Activated B cell treated with CpG ODN at 0.5 μM for 24 hours (primary cell): Measurements from ENCODE around the gene EPS15. TPM values are rescaled to one million over a fixed set of nuclear protein-coding genes. Genes with fewer than 3 reads are reported as not detected.

Experiments used
- ATAC-seq: fragments of 200-7000 bp; cut with Tn5 transposase; one replicate; pipeline ENCODE4 v1.10.0; 2021; ENCODE audit warnings: low read depth, mild to moderate bottlenecking, moderate library complexity
- CTCF ChIA-PET: fragments of 350-600 bp; sonication (Branson Sonifier 250); formaldehyde crosslinking; loops from one replicate; lab custom pipeline; 2021; ENCODE audit warnings: antibody characterized with exemption; lab: Charles Lee
- POLR2A ChIA-PET: fragments of 350-600 bp; sonication (Branson Sonifier 250); formaldehyde crosslinking; loops from one replicate; lab custom pipeline; 2021; ENCODE audit warnings: antibody characterized with exemption; lab: Charles Lee
- DNase-seq: peaks from one replicate; pipeline ENCODE4 v3.0.0; 2022
- H3K27ac Mint-ChIP-seq: one replicate; pipeline ENCODE4 v1.8.0; 2020; ENCODE audit warnings: mixed read lengths
- H3K27me3 Mint-ChIP-seq: one replicate; pipeline ENCODE4 v1.8.0; 2021; ENCODE audit warnings: mixed read lengths
- H3K36me3 Mint-ChIP-seq: one replicate; pipeline ENCODE4 v1.8.0; 2021; ENCODE audit warnings: low read depth, mixed read lengths
- H3K4me1 Mint-ChIP-seq: one replicate; pipeline ENCODE4 v1.8.0; 2021; ENCODE audit warnings: mixed read lengths
- H3K4me3 Mint-ChIP-seq: one replicate; pipeline ENCODE4 v1.8.0; 2020; ENCODE audit warnings: mild to moderate bottlenecking, mixed read lengths
- H3K9me3 Mint-ChIP-seq: one replicate; pipeline ENCODE4 v1.8.0; 2020; ENCODE audit warnings: mixed read lengths
- intact Hi-C: fragments of 100-400 bp; cut with micrococcal nuclease; formaldehyde crosslinking; loops from one replicate; pipeline ENCODE4 v1.15.1; 2024
- total RNA-seq: library from RNA; stranded (reverse); gene quantifications from 2 replicates; pipeline ENCODE4 v1.2.3, GENCODE V29; 2022
- TF ChIP-seq, protein P1 (sequence below): fragments of 200-600 bp; IDR thresholded peaks from one replicate; pipeline ENCODE4 v1.8.0; 2022; ENCODE audit warnings: antibody characterized with exemption, mild to moderate bottlenecking

The EPS15 gene
- total RNA-seq, 1 donor from 2014 or later = 150 TPM

- ChIA-PET POLR2A (no interaction called here), CTCF (no interaction called here)
Measured at GRCh38 chr1:51425955-51426354, 93.1 kb downstream of the EPS15 start.

GRCh38 chr1:51425273-51425672 lies 93.8 kb downstream of the EPS15 start:
- TF ChIP-seq, protein P1, sequence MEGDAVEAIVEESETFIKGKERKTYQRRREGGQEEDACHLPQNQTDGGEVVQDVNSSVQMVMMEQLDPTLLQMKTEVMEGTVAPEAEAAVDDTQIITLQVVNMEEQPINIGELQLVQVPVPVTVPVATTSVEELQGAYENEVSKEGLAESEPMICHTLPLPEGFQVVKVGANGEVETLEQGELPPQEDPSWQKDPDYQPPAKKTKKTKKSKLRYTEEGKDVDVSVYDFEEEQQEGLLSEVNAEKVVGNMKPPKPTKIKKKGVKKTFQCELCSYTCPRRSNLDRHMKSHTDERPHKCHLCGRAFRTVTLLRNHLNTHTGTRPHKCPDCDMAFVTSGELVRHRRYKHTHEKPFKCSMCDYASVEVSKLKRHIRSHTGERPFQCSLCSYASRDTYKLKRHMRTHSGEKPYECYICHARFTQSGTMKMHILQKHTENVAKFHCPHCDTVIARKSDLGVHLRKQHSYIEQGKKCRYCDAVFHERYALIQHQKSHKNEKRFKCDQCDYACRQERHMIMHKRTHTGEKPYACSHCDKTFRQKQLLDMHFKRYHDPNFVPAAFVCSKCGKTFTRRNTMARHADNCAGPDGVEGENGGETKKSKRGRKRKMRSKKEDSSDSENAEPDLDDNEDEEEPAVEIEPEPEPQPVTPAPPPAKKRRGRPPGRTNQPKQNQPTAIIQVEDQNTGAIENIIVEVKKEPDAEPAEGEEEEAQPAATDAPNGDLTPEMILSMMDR = no peak
- no peaks in the 10 kb centered on the region for H3K27me3 Mint-ChIP-seq
- no peak for ATAC-seq
- DNase-seq = no peak
- intact Hi-C loops = no loop called here
- peaks cover 3% of the 10 kb centered on the region for H3K9me3 Mint-ChIP-seq
- peaks cover 23% of the 10 kb centered on the region for H3K4me1 Mint-ChIP-seq
- POLR2A ChIA-PET = no interaction called here
- CTCF ChIA-PET = no interaction called here
- peaks cover 80% of the 10 kb centered on the region for H3K36me3 Mint-ChIP-seq
- no peak overlapping the region for H3K4me3 Mint-ChIP-seq
- H3K27ac Mint-ChIP-seq = no peak overlapping the region

More at GRCh38 chr1:51425955-51426354, 93.1 kb downstream of the EPS15 start:
- TF ChIP-seq, protein P1 = no peak
- H3K36me3 Mint-ChIP-seq = peaks cover 74% of the 10 kb centered on the region
- intact Hi-C loops = no loop called here
- H3K27me3 Mint-ChIP-seq = no peaks in the 10 kb centered on the region
- ATAC-seq = no peak
- H3K4me1 Mint-ChIP-seq = peaks cover 24% of the 10 kb centered on the region
- no peak overlapping the region for H3K27ac Mint-ChIP-seq
- H3K9me3 Mint-ChIP-seq = peaks cover 3% of the 10 kb centered on the region
- no peak for DNase-seq
- H3K4me3 Mint-ChIP-seq = no peak overlapping the region

DNA sequence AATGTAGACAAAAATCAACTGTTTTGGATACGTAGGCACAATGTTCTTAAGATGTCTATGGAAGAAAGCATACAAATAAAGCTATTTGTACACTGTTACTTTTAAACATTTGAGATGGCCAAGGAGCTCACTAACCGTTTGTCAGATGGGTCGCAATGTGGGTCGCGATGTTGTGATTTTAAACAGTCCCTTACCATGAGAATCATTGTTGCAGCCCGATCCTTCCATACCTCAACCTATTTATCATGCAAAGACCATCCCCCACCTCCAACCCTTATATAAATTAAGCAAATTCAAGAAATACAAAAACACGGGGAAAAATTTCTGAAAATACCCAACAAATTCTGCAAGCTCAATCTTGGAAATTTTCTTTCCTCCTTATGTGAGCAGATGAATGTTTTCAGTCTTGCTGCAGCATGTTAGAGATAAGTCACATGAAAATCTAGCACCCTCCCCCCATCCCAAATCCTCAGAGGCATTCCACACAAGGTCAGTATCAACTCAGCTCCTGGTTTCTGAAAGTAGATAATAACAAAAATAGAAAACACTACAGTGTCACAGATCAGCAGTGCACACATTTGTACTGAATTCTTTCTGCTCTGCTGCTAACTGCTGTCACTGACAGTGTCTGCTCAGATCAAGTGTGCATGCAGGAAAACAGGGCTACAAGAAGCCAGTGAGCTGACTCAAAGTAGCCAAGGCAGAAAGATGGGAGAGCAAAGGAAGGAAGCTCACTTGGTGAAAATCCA lies 95.8 kb downstream of the EPS15 start:
- Mint-ChIP-seq H3K9me3 (peaks cover 3% of the 10 kb centered on the region), H3K4me1 (peaks cover 16% of the 10 kb centered on the region), H3K27me3 (no peaks in the 10 kb centered on the region), H3K27ac (peak overlapping the region; percentile 57), H3K36me3 (peaks cover 85% of the 10 kb centered on the region), H3K4me3 (no peak overlapping the region)
- POLR2A ChIA-PET = interaction anchor here (0.8 kb wide), 1 partner anchor 66 kb away, joined by 5 read pairs; no protein-coding TSS in a partner anchor
- CTCF ChIA-PET = no interaction called here
- no peak for ATAC-seq
- intact Hi-C loops = no loop called here
- TF ChIP-seq, protein P1 = no peak
- no peak for DNase-seq

DNA sequence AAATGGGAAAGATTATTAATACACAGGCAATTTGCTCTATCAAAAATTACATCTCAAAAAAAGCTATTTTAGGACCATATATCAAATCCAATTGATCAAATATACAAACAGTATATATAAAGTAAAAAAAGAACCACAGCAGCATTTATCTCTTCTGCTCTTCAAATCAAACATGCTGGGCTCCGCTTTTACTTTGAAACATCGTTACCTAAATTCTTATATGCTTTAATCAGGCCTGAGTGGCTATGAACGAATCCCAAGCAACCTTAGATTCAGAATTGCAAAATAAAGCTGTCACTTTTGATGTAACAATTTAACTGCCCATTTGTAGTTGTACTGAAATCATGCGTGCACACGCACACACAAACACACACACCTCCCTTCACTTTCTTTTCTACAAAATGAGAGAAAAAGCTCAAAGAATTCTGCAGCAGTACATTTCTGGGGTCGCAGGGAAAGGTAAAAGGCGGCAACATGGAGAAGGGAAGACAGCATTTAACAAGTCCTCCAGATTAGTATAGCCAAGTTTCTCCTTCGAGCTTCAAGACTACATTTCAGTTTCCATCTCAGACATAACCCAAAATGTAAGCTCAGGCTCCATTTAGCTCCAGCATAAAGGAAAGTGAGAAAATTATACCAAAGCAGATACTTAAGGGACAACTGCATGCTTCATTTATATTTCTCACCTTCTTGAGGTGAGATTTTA lies 96.5 kb downstream of the EPS15 start:
- H3K9me3 Mint-ChIP-seq = no peaks in the 10 kb centered on the region
- peak overlapping the region; percentile 36 for H3K27ac Mint-ChIP-seq
- peaks cover 85% of the 10 kb centered on the region for H3K36me3 Mint-ChIP-seq
- intact Hi-C loops = no loop called here
- no peak overlapping the region for H3K4me3 Mint-ChIP-seq
- no peaks in the 10 kb centered on the region for H3K27me3 Mint-ChIP-seq
- TF ChIP-seq, protein P1 = no peak
- POLR2A ChIA-PET = interaction anchor here (0.7 to 0.8 kb wide), 2 partner anchors 67 to 96 kb away, joined by 3 to 5 read pairs; no protein-coding TSS in a partner anchor
- CTCF ChIA-PET = no interaction called here
- ATAC-seq (no peak), DNase-seq (no peak)
- H3K4me1 Mint-ChIP-seq = peaks cover 16% of the 10 kb centered on the region

DNA sequence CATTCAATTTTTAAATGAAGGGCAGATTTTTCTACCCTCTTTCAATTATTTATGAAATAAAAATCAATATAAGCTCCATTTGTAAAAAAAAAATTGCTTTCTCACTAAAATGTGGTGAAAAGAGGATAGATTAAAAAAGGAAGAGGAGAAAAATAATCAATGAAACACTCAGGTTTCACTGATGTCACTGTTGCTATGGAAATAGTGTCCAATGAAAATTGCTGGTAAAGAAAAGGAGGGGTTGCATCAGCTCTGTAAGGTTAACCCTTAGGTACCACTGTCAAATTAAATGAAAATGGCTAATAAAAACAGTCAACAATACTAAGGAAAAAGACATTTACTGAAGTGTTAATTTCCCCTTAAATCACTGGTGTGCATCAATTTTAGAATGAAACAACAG lies 97.1 kb downstream of the EPS15 start:
- Mint-ChIP-seq H3K9me3 (no peaks in the 10 kb centered on the region), H3K4me1 (peaks cover 16% of the 10 kb centered on the region), H3K27ac (peak overlapping the region; percentile 50), H3K27me3 (no peaks in the 10 kb centered on the region), H3K36me3 (peaks cover 82% of the 10 kb centered on the region), H3K4me3 (no peak overlapping the region)
- ATAC-seq = peak; percentile 62
- ChIA-PET CTCF (interaction anchor here (2.1 kb wide), 1 partner anchor 113 kb away, joined by 7 read pairs; no protein-coding TSS in a partner anchor), POLR2A (interaction anchor here (0.7 kb wide), 1 partner anchor 97 kb away, joined by 3 read pairs; no protein-coding TSS in a partner anchor)
- TF ChIP-seq, protein P1 = no peak
- intact Hi-C loops = no loop called here
- no peak for DNase-seq
